ENCODE results near the gene TINCR.
"Not testable (repeated sequence)": the region's sequence is repeated elsewhere in the genome, so short reads cannot be mapped to it uniquely, and the experiment has no call there.

The TINCR gene

DNA sequence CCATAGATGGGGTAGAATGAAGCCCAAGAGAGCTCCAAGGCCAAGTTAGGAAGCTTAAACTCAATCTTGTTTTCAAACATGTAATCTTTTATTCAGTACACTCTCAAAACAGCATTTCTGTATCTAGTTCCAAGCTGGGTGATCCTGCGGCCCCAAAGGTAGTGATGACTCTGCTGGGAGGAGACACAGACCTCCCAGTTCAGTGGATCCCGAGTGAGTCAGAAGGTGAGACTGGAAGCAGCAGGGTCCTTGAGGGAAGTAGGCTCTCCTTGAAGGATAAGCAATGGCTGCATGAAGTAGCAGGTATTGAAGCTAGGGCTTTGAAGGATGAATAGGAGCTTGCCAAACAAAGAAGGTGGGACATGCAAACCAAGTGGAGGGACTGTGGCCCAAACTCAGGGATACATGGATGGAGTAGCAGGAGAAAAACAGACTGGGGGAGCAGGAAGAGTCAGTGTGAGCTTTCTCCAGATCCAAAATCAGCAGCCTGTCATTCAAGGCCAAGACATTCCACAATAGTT lies 9.6 kb downstream of the TINCR start:
- DNase-seq: no peak

- DNase-seq: no peak
Observed at GRCh38 chr19:5557691-5558090, 10.1 kb downstream of the TINCR start.

DNA sequence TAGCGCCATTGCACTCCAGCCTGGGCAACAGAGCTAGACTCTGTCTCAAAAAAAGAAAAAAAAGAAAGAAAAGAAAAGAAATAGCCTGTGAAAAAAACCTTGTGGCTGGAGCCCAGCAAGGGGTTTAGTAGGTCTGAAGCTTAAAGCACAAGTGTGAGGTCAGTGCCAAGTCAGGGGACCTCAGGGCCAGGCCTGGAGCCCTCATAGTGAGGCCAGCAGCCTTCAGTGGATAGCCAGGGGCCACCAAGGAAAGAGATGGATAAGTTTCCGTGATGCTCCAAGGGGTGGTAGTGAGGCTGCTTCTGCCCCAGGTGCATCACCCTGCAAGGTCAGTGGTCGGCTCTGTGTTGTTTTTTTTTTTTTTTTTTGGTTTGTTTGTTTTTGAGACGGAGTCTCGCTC lies 12.9 kb downstream of the TINCR start:
- no peak for DNase-seq

DNA sequence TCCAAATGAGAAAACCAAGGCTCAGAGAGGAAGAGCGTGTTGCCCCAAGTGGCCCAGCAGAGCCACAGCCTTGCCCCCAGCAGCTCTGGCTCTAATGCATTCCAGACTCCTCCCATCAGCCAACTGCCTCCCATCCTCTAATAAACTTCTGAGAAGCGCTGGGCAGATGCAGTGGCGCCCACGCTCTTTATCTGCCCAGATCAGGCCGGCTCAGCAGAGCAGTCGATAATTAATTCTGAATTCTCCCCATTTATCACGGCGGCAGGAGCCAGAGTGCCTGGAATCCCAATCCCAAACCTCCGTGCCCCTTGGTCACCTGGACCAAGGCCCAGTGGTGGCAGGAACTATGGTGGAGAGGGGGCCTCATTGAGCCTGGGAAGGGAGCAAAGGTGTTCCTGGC lies 13.9 kb downstream of the TINCR start:
- no peak for DNase-seq

DNA sequence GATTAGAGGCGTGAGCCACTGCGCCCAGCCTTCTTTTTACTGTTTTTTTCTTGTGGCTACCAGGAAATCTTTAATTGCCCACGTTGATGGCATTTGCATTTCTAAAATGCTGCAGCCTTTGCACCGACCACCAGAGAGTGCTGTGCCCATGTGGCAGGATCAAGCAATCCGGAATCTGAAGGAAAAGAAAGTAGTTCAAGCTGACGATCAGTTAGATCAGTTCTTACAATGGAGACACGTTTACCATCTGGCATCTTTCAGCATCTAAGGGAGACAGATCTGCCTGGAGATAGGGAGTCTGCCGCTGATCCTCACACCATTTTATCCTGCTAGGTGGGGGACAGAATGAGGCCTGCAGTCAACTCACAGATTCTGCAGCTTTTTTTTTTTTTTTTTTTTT lies 19.9 kb downstream of the TINCR start:
- peak; percentile 23 to 24 for DNase-seq

- DNase-seq: no peak
Observed at GRCh38 chr19:5545984-5546383, 21.8 kb downstream of the TINCR start.

GRCh38 chr19:5545051-5545450 lies 22.7 kb downstream of the TINCR start:
- no peak for DNase-seq

DNA sequence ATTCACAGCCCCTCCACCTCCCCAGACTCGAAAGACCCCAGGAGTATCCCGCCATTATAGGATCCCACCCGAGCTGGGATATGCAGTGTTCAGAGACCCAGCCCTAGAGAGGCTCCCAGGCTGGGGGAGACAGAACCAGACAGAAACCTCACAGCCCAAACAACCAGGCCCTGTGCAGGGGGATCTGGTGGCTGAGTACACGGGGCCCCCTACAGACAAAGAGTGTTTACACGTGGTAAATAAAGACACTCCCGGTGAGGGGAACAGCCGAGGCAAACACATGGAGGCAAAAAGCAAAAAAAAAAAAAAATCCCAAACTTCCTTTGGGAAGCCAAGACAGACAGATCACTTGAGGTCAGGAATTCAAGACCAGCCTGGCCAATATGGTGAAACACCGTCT lies 25.1 kb downstream of the TINCR start:
- DNase-seq: no peak

DNA sequence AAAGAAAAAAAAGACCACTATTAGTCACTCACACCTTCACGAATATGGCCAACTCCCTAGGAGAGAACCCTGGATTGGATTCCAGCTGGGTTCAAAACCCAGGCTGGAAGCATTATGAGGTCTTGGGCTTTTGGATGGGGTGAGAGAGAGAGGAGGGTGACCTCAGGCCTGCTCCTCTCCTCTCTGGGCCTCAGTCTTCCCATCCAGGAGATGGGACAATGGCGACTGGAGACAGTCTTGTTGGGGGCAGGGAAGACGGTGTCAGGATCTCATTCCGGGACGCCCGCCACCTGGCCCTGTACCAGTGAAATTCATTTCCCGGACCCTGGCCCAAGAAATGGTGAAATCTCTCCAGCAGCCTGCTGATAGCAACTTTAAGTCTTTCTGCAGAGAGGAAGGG lies 26.3 kb downstream of the TINCR start:
- no peak for DNase-seq

DNA sequence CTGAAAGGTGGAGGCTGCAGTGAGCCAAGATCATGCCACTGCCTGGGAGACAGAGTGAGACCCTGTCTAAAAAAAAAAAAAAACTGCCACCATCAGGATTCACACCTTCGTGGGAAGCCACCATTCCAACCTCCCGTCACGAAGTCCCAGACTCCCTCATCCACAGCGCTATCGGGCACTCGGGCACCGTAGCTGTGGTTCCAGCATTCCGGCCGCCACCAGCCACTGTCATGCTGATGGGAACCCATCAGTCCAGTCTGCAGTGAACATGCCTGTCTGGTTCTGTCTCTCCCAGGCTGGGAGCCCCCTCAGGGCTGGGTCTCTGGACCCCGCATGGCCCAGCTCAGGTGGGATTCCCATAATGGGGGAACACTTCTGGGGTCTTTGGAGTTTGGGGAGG lies 27.5 kb downstream of the TINCR start:
- DNase-seq: no peak

GRCh38 chr19:5537870-5538269 lies 29.9 kb downstream of the TINCR start:
- DNase-seq: no peak

- not testable (repeated sequence) for DNase-seq
Observed at GRCh38 chr19:5536982-5537579, 30.7 kb downstream of the TINCR start.

DNA sequence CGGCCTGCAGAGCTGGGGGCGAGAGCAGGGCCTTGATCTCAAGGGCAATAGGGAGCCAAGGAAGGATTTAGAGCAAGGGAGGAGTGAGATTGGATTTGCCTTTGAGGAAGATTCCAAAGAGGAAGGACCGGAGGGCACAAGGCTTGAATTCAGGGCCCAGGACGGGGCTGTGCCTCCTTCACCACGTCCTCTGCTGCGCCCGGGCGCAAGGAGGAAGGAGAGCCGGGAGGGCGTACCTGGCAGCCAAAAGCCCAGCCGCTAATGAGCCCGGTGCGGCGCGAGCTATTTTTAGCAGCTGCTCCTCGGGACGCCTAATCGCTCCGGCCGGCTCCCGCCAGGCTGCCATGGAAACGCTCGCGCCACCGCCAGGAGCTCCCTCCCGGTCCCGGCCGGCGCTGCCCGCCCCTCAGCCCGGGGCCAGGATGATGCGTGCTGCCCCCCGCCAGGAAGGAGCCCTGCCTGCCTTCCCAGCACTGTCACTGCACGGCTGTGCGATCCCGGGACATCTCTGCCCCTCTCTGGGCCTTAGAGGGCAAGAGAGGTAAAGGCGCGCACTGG lies 31.3 kb downstream of the TINCR start:
- peak in 1 of 2 experiments; percentile 26 for DNase-seq

DNA sequence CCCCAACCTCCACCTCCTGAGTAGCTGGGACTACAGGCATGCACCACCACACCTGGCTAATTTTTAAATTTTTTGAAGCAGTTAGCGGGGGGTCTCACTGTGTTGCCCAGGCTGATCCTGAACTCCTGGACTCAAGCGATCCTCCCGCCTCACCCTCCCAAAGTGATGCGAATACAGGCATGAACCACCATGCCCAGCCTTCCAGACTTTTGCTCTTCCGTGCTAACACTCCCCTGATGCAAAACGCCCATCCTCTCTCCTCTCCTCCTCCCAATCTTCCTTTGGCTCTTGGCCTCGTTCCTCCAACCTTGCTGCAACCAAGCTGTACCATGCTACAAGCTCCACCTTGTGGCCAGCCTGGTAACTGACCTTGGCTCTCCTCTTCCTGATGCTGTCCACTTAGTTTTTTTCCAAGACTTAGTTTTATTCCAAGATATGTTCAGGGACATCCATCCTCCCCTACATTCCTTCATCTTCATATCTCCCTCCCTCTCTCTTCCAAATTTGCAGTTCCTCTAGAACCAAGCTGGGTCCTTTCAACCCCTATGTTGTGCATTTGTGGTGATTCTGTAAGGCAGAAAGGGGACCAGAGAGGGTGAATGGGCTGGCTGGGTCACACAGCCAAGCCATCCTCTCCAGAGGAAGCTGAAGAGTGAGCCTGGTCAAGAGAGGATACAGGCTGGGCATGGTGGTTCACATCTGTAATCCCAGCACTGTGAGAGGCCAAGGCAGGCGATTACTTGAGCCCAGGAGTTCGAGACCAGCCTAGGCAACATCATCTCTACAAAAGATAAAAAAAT lies 32.8 kb downstream of the TINCR start:
- no peak for DNase-seq

GRCh38 chr19:5533257-5533656 lies 34.5 kb downstream of the TINCR start:
- no peak for DNase-seq

DNA sequence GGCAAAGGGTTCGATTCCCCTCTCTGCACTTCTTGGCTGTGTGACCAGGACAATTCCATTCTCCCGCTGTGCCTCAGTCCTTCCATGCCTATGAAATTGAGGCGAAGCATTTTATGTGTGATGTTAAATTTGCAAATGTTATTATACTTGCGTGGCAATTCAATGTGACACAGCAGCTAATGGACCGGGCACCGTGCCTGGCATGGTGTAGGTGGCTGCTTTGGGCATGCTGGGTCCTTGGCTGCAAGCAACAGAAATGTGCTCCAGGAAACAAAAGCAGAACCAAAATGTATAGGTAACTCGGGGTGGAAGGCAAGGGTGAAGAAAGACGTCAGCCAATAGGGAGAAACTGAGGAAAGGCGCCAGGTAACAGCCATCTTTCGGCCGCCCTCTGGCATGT lies 37.1 kb downstream of the TINCR start:
- DNase-seq: no peak

DNA sequence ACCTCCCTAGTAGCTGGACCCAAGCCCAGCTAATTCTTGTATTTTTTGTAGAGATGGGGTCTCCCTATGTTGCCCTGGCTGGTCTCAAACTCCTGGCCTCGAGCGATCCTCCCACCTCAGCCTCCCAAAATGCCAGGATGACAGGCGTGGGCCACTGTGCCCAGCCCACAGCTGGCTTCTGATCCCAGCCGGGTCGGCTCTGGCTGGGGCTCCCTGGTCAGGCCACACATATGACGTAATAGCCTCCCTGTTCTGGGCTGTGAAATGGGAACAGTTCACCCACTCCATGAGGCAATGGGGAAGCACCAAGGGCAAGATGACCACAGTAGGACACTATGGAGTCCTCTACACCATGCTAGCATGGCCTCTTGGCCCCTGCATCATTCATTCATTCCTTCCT lies 41.1 kb downstream of the TINCR start:
- DNase-seq: no peak

GRCh38 chr19:5524081-5524480 lies 43.7 kb downstream of the TINCR start:
- no peak for DNase-seq

GRCh38 chr19:5522106-5522505 lies 45.6 kb downstream of the TINCR start:
- no peak for DNase-seq

- no peak for DNase-seq
Observed at GRCh38 chr19:5520501-5520900, 47.3 kb downstream of the TINCR start.

DNA sequence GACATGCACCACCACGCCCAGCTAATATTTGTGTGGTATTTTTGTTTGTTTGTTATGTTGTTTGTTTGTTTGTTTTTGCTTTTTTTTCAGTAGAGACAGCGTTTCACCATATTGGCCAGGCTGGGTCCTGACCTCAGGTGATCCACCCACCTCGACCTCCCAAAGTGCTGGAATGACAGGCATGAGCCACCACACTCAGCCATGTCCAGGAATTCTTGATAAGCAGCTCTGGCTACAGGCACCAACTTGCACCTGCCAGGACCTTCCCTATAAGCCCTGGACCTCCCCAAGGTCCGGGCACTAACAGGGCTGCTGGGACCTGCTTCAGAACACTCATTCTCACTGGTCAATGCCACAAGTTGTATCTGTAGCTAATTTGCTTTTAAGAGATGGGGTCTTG lies 48.7 kb downstream of the TINCR start:
- no peak for DNase-seq

GRCh38 chr19:5515737-5516136 lies 52.0 kb downstream of the TINCR start:
- DNase-seq: no peak

- DNase-seq: no peak
Observed at GRCh38 chr19:5514001-5514400, 53.8 kb downstream of the TINCR start.

DNA sequence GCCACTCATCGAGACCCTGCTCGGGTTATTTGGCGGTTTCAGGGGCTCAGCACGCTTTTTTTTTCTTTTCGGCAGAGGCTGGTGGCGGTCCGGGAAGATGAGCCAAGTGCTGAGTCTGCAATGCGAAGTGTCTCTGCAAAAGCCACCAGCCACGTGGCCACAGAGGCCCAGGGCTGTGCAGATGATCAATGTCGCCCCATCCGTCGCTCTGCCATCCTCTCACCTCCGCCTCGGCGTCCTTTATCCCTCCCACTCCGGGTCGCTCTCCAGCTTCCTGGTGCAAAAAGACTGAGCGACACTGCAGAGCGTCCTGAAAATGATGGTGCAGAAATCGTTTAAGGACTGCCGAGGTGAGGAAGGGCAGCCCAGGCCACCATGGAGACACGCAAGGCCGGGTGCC lies 55.0 kb downstream of the TINCR start:
- no peak for DNase-seq

Measured in SHP77 (cell line).